Effector CD8-positive, alpha-beta T cell (primary cell): Measurements from ENCODE around the gene MCOLN1.

Experiments used
- DNase-seq: peaks from one replicate; lab custom pipeline; 2025; lab: John Stamatoyannopoulos, UW

Gene MCOLN1

GRCh38 chr19:7502552-7502951 is 19.9 kb upstream of the MCOLN1 start:
- no peak for DNase-seq

- DNase-seq = no peak
These were observed 17.7 kb upstream of the MCOLN1 start for GRCh38 chr19:7504684-7505083.

- DNase-seq = no peak
These were observed 17.1 kb upstream of the MCOLN1 start for GRCh38 chr19:7505288-7505681.

- DNase-seq = peak; percentile 15
These were observed 16.6 kb upstream of the MCOLN1 start for GRCh38 chr19:7505682-7506384.

- peak; percentile 17 for DNase-seq
These were observed 15.8 kb upstream of the MCOLN1 start for GRCh38 chr19:7506385-7507328.

- no peak for DNase-seq
These were observed 14.5 kb upstream of the MCOLN1 start for GRCh38 chr19:7507884-7508283.

- DNase-seq = no peak
These were observed 12.8 kb upstream of the MCOLN1 start for GRCh38 chr19:7509625-7510024.

- DNase-seq = no peak
These were observed 10.0 kb upstream of the MCOLN1 start for GRCh38 chr19:7512400-7512851.

GRCh38 chr19:7513809-7514642 is 8.4 kb upstream of the MCOLN1 start:
- DNase-seq = no peak

GRCh38 chr19:7515110-7515644 is 7.2 kb upstream of the MCOLN1 start:
- DNase-seq = no peak

GRCh38 chr19:7515645-7516151 is 6.7 kb upstream of the MCOLN1 start, which contains the start of gene ZNF358:
Gene ZNF358, plus strand, starts transcription at chr19:7516103. Its CDS starts 3,140 bp downstream, at chr19:7519243.
- peak; percentile 11 for DNase-seq

- DNase-seq = no peak
These were observed 6.1 kb upstream of the MCOLN1 start for GRCh38 chr19:7516333-7516732.

GRCh38 chr19:7516878-7517277 is 5.5 kb upstream of the MCOLN1 start:
- no peak for DNase-seq

- DNase-seq = no peak
These were observed 2.9 kb upstream of the MCOLN1 start for GRCh38 chr19:7519361-7520130.

GRCh38 chr19:7520131-7521051 is 2.0 kb upstream of the MCOLN1 start:
- no peak for DNase-seq

GRCh38 chr19:7521551-7522071 is 813 bp upstream of the MCOLN1 start:
- no peak for DNase-seq

GRCh38 chr19:7522923-7523667 is 671 bp downstream of the MCOLN1 start:
- DNase-seq = no peak

- DNase-seq = no peak
These were observed 2.1 kb downstream of the MCOLN1 start for GRCh38 chr19:7524523-7524922.
